ENCODE data around the gene FBXO42. TPM values are rescaled to one million over a fixed set of nuclear protein-coding genes. Genes with fewer than 3 reads are reported as not detected.

FBXO42 gene
- polyA plus RNA-seq, 3 donors, result 11.6 to 18.4 (median 16.9) TPM

GRCh38 chr1:16212251-16212961 lies 139.9 kb downstream of the FBXO42 start, which contains the start of gene ARHGEF19:
ARHGEF19 (minus strand) TSS chr1:16212652; CDS start chr1:16209054, 3,598 bp downstream.
- Histone ChIP-seq H3K4me3 (replicated peaks in 1 of 3; ENCODE audit: low read depth in 2 of 3, low read length in 3 of 3) (no peak within 1 kb of the TSS), H3K9me3 (replicated peaks in 1 of 2; ENCODE audit: control insufficient read depth in 1 of 2, insufficient read depth in 1 of 2, low read length in 2 of 2) (no peaks in the 10 kb centered on the region), H3K79me2 (ENCODE audit: insufficient read depth, low read length) (no peaks in the 10 kb centered on the region), H3K27ac (ENCODE audit: low read depth in 1 of 2, low read length in 2 of 2) (no peak within 1 kb of the TSS), H3K36me3 (replicated peaks in 1 of 2; ENCODE audit: control insufficient read depth in 1 of 2, insufficient read depth in 2 of 2, low read length in 2 of 2) (no peaks in the 10 kb centered on the region), H4K20me1 (ENCODE audit: insufficient read depth, low read length) (no peaks in the 10 kb centered on the region), H3K9ac (ENCODE audit: insufficient read depth, low read length, poor library complexity, severe bottlenecking) (no peak within 1 kb of the TSS), H3K4me2 (replicated peaks; ENCODE audit: extremely low read depth, low read length, poor library complexity, severe bottlenecking) (no peak within 1 kb of the TSS), H3K4me1 (ENCODE audit: control insufficient read depth in 1 of 2, insufficient read depth in 2 of 2, low read length in 2 of 2) (peaks cover 25 to 26% of the 10 kb centered on the region in 2 donors), H3K27me3 (ENCODE audit: control insufficient read depth in 2 of 2, insufficient read depth in 2 of 2, low read length in 2 of 2) (peaks cover 0 to 4% of the 10 kb centered on the region in 2 donors), H2AFZ (ENCODE audit: insufficient read depth, low read depth, low read length, poor library complexity, severe bottlenecking) (no peak within 1 kb of the TSS)
- 91% methylated on average over 8 of the region's 14 CpGs for WGBS (ENCODE audit: insufficient coverage)
- DNase-seq, result no peak
- Mint-ChIP-seq H3K4me3 (no peak within 1 kb of the TSS), H3K27ac (no peak within 1 kb of the TSS), H3K36me3 (no peaks in the 10 kb centered on the region), H3K27me3 (ENCODE audit: low read depth in 3 of 3) (peaks cover 5 to 14% (median 5%) of the 10 kb centered on the region in 3 donors), H3K4me1 (peaks cover 22% of the 10 kb centered on the region), H3K9me3 (peaks cover 0 to 3% (median 0%) of the 10 kb centered on the region in 7 donors)
- intact Hi-C loops (cut with micrococcal nuclease), result no loop called here
- TF ChIP-seq CTCF (IDR thresholded peaks at IDR 0.05), result no peak

- intact Hi-C loops (cut with micrococcal nuclease), result no loop called here
- Histone ChIP-seq H4K20me1 (ENCODE audit: insufficient read depth, low read length) (no peaks in the 10 kb centered on the region), H3K4me2 (replicated peaks; ENCODE audit: extremely low read depth, low read length, poor library complexity, severe bottlenecking) (no peak overlapping the region), H3K4me1 (ENCODE audit: control insufficient read depth in 1 of 2, insufficient read depth in 2 of 2, low read length in 2 of 2) (peaks cover 24 to 26% of the 10 kb centered on the region in 2 donors), H2AFZ (ENCODE audit: insufficient read depth, low read depth, low read length, poor library complexity, severe bottlenecking) (no peak overlapping the region), H3K27ac (ENCODE audit: low read depth in 1 of 2, low read length in 2 of 2) (no peak overlapping the region), H3K79me2 (ENCODE audit: insufficient read depth, low read length) (no peaks in the 10 kb centered on the region), H3K36me3 (replicated peaks in 1 of 2; ENCODE audit: control insufficient read depth in 1 of 2, insufficient read depth in 2 of 2, low read length in 2 of 2) (no peaks in the 10 kb centered on the region), H3K27me3 (ENCODE audit: control insufficient read depth in 2 of 2, insufficient read depth in 2 of 2, low read length in 2 of 2) (peaks cover 0 to 4% of the 10 kb centered on the region in 2 donors), H3K4me3 (replicated peaks in 1 of 3; ENCODE audit: low read depth in 2 of 3, low read length in 3 of 3) (no peak overlapping the region), H3K9me3 (replicated peaks in 1 of 2; ENCODE audit: control insufficient read depth in 1 of 2, insufficient read depth in 1 of 2, low read length in 2 of 2) (no peaks in the 10 kb centered on the region), H3K9ac (ENCODE audit: insufficient read depth, low read length, poor library complexity, severe bottlenecking) (no peak overlapping the region)
- Mint-ChIP-seq H3K4me1 (peaks cover 20% of the 10 kb centered on the region), H3K27me3 (ENCODE audit: low read depth in 3 of 3) (peaks cover 5 to 14% (median 5%) of the 10 kb centered on the region in 3 donors), H3K36me3 (no peaks in the 10 kb centered on the region), H3K27ac (no peak overlapping the region), H3K9me3 (peaks cover 0 to 3% (median 0%) of the 10 kb centered on the region in 7 donors), H3K4me3 (no peak overlapping the region)
- DNase-seq, result no peak
- WGBS (ENCODE audit: insufficient coverage), result 94% methylated on average over 5 of the region's 6 CpGs
- no peak for TF ChIP-seq CTCF (IDR thresholded peaks at IDR 0.05)
Observed at GRCh38 chr1:16211824-16212223, 140.5 kb downstream of the FBXO42 start.

Data from CD14-positive monocyte (primary cell).